ENCODE results near the gene PRODH.
"Not testable (repeated sequence)": the region's sequence is repeated elsewhere in the genome, so short reads cannot be mapped to it uniquely, and the experiment has no call there.

PRODH gene

DNA sequence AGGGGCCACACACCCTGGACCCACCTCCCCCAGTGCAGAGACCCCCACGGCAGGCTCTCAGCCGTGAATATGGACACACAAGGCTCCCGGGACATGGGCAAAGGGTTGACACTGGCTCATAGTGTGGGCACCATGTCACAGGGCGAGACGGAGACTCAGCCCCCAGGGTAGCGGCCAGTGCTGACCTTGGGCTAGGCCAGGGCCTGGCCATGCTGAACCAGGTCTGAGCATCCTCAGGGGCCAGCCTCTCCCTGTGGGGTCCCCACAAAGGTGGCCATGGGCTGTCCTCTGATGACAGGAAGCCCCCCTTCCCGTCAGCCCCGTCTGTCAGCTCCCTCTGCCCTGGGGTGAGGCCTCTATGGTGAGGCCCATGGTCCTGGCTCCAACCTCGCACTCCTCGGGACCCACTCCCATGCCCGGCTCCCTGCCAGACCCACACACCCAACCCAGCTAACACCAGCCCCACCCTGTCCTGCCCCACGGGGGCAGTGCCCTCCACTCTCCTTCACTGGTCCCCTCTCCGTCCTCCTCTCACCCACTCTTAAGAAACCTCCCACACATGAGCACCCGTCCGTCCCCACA, 19.0 kb upstream of the PRODH start:
- no peak for DNase-seq (ENCODE audit: low read depth in 2 of 2, low spot score in 1 of 2)

GRCh38 chr22:18954303-18954989, 18.4 kb upstream of the PRODH start:
- peak in 1 of 2 donors; percentile 23 for DNase-seq (ENCODE audit: low read depth in 2 of 2, low spot score in 1 of 2)

DNA sequence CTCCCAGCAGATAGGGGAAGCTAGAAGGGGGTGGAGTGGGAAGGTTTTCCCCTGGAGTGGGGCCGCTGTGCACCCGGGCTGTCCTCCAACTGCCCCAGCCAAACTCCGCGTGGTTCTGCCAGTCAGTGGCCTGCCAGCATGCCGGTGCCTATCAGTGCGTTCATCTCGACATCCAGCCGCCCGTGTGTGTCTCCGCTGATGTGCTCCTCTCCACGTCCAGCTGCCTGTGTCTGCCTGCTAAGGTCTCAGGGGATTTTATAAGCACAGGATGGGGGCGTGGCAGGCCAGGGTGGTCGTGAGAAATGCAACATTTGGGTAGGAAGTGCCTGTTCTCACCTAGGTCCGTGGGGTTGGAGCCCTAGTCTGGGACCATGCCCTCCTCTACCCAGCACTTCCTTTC, 17.0 kb upstream of the PRODH start:
- not testable (repeated sequence) for DNase-seq (ENCODE audit: low read depth in 2 of 2, low spot score in 1 of 2)

DNA sequence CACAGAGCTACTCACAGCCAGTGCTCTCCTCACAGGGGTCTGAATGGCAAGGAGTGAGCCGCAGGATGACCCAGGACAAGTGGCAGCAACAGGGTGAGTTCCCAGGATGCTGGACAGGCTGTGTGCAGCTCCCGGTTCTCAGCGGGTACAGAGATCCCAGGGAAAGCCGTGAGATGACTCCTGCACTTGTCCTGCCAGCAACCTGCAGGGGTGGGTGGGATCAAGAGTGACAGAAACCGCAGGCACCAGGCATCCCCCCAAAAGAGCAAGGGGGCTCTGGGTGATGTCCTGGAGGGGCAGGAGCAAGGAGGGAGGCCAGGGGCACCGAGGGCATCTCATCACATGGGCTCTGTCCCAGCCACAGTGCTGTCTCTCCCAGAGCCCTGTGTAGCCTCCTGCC, 15.9 kb upstream of the PRODH start:
- DNase-seq (ENCODE audit: low read depth in 2 of 2, low spot score in 1 of 2) = no peak

DNA sequence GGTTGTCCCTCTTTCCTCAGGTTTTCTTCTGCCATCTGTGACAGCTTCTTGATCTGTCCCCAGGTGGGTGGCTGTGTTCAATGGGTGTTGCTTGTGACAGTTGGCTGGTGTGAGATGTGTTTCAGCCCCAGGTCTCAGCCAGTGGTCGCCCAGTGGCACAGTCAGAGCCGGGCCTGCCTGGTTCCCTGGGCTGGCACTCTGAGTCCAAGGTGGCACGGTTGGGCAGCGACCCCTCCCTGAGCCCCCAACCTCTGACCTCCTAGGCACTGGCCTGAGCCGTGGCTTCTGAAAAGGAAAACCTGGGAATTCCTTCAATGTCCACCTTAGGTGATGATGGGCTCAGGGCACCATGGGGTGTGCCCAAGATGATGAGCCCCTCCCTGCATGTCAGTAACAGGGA, 14.0 kb upstream of the PRODH start:
- no peak for DNase-seq (ENCODE audit: low read depth in 2 of 2, low spot score in 1 of 2)

- no peak for DNase-seq (ENCODE audit: low read depth in 2 of 2, low spot score in 1 of 2)
Measured at GRCh38 chr22:18947905-18948304, 11.8 kb upstream of the PRODH start.

GRCh38 chr22:18947105-18947504, 11.0 kb upstream of the PRODH start:
- DNase-seq (ENCODE audit: low read depth in 2 of 2, low spot score in 1 of 2) = not testable (repeated sequence)

DNA sequence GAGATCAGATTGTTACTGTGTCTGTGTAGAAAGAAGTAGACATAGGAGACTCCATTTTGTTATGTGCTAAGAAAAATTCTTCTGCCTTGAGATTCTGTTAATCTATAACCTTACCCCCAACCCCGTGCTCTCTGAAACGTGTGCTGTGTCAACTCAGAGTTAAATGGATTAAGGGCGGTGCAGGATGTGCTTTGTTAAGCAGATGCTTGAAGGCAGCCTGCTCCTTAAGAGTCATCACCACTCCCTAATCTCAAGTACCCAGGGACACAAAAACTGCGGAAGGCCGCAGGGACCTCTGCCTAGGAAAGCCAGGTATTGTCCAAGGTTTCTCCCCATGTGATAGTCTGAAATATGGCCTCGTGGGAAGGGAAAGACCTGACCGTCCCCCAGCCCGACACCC, 2.6 kb upstream of the PRODH start:
- DNase-seq (ENCODE audit: low read depth in 2 of 2, low spot score in 1 of 2) = not testable (repeated sequence)

DNA sequence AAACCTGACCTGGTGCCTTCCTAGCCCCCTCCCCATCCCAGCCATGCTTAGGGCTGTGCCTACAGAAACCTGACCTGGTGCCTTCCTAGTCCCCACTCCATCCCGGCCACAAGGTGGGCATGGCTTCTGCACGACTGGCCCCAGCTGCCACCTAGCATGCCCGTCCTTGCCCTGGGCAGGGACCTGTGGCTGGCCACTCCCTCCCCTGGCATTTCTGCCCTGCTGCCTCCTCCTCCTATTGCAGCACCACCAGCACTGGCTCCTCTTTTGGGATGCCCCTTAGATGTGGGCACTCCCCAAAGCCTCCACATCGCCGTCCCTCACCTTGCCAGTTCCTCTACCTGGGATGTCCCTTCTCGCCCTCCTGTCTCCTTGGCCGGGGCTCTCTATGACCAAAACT, 1.4 kb downstream of the PRODH start:
- not testable (repeated sequence) for DNase-seq (ENCODE audit: low read depth in 2 of 2, low spot score in 1 of 2)

DNA sequence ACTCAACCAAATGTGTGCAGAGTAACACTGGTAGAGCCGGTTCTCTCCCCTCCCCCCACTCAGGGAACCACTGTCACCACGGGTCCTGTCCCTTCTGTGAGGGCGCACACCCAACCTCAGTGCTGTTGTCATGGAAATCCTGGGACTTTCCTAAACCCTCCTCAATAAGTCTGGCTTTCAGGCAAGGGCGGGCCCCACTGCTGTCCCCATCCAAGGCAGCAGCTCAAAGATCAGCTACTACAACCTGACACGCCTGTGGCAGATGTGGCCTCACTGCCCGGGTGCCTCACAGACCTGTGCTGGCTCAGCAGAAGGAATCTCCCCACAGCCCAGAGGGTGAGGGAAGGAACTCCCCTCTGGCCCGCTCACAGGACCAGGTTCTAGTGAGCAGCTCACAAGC, 2.2 kb downstream of the PRODH start:
- DNase-seq (ENCODE audit: low read depth in 2 of 2, low spot score in 1 of 2) = no peak

DNA sequence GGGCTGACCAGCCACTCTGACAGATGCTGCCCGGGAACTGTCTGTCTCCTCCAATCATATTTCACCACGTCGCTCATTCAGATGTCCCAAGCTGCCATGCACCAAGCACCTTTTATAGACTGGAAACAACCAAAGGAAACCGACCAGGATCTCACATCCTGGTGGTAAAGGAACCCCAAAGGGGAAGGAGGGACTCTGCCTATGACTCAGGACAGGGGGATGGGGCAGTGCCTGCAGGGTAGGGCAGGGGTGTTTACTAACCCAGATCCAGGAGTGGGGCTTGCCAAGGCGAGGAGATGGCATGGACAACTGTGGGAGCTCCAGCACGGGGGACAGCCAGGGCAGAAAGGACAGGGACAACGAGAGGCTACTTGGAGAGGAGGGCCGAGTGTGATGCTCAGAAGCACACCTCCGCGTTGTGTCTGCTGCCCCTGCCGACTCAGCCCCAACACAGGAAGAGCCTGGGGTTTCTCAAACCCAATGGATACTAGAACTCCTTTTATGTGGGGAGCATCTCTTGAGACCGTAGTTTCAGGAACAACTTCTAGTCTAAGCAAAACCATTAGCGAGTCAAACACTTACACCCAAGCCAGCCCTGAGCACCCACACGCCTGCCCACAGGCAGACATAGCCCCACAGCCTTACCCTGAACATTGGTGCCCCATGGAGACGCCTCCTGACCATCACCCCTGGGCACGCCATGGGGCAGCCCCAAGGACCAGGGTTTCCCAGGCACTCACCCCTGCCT, 4.0 kb downstream of the PRODH start:
- no peak for DNase-seq (ENCODE audit: low read depth in 2 of 2, low spot score in 1 of 2)

DNA sequence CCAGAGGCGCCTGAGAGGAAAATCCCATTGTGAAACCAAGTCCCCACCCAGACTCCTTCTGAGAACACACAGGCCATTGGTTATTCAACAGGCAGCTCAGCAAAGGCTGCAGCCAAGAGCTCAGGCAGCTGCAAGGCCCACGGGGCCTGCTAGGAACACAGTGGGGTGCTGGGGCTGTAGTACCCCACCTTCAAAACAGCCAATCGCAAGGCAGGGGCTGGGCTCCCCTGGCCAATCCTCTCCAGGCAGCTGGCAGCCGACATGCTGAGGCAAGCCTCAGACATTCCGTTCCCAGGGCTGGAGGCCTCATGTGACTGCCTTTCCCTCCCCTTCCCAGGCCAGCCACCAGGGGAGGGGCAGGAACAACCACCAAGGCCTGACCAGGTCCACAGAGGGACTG, 6.6 kb downstream of the PRODH start:
- no peak for DNase-seq (ENCODE audit: low read depth in 2 of 2, low spot score in 1 of 2)

DNA sequence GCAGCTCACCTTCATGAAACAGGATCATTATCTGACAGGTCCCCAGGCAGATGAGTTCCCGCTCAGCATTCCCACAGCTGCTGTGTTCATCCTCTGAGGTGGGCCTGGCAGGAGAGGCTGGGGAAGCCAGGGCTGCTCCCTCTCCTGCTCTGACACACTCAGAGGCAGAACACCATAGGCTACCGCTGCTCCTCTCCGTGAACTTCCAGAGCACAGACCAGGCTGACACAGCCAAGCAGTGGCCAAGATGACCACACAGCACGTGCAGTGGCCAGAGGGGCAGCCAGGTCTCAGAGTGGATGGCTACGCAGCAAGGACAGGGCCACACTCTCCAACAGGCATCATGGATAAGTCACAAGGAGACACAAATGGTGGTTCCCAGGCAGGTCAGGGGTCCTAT, 8.5 kb downstream of the PRODH start:
- DNase-seq (ENCODE audit: low read depth in 2 of 2, low spot score in 1 of 2) = no peak

DNA sequence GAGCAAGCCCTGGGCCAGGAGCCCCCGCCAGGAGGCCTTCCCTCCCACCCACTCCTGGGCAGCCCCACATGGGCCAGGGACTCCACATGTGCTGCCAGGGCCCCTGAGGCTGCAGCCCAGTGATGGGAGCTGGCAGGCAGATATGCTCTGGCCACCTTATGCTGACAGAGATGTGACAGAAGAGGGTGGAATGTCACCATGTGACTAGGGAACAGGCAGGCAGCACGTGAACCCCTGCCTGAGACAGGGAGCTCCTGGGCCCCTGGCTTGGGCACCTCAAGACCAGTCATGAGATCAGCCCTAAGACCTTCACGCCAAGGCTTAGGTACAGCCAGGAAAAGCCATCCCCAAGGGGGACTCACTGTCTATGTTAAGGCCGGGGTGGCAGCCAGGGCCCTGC, 9.1 kb downstream of the PRODH start:
- DNase-seq (ENCODE audit: low read depth in 2 of 2, low spot score in 1 of 2) = no peak

DNA sequence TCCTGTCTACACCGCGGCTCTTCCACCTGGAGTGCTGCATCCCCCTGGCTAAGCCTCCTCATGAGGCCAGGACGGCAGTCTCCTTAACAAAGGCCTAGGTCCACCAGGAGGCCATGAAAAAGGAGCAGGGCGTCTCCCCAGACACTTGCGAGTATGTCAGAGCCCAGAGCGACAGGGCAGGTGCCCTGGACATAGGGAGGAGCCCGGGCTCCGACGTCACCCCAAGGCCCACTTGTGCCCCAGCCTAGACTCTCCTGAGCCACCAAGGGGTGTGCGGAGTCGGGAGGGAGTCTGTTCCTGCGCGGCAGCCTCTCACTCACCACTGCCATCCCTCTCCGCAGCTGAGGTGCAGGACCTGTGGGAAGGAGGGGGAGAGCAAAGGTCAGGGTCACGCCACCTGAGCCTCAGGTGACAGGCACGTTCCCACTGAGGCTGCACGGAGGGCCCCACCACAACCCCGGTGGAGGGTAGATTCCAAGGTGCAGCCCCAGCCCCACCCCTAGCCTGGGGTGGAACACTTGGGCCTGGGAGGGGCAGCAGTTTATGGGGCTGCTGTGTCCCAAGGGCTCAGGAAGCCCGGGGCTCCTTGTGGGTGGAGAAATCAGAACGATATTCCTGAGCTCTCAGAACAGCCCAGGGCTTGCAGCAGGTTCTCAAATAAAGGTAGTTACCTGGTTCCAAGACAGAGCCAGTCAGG, 10.6 kb downstream of the PRODH start:
- DNase-seq (ENCODE audit: low read depth in 2 of 2, low spot score in 1 of 2) = no peak

DNA sequence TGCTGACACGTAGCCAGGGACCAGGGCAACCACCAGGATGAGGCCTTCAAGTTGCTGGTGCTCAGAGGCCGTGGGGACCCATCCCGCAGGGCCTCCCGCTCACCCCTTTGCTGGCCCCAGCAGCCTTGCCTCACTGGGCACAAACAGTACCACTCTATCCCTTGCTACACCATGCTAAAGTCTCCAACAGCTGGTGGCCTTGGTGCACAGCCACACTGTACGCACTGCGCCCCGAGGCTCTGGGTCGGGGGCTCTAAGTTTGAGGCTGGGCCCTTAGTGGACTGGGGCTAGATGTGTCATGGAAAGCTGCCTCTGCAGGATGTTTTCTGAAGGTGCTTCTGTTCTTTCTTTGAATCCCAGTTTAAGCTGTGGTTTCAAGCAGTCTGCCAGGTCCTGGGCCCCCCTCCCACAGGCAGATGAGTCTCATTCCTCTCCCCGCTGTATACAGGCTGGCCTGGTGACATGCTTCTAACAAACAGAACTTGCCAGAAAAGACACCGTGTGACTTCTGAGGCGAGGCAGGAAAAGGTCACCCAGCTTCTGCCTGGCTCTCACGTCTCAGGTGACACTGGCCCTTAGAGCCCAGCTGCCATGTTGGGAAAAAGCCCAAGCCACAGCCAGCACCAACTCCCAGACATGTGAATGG, 15.7 kb downstream of the PRODH start:
- DNase-seq (ENCODE audit: low read depth in 2 of 2, low spot score in 1 of 2) = not testable (repeated sequence)

GRCh38 chr22:18917818-18918217, 18.3 kb downstream of the PRODH start:
- not testable (repeated sequence) for DNase-seq (ENCODE audit: low read depth in 2 of 2, low spot score in 1 of 2)

DNA sequence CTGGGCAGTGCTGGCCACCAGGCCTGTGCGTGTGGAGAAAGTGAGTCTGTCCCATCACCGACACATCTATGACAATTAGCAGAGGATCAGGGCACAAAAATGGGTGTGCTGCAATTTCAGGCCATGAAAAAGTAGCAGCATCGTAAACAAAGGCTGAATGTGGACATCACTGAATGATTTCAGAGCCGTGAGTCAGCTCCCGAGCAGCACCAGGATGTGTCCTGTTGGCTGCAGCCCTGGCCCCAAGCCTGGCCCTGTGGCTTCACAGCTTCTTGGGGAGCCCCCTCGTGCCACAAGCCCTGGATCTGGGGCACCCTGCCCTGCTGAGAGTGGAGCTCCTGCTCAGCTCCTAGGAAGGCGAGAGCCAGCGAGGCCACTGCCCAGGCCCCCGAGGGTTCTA, 20.5 kb downstream of the PRODH start:
- DNase-seq (ENCODE audit: low read depth in 2 of 2, low spot score in 1 of 2) = not testable (repeated sequence)

DNA sequence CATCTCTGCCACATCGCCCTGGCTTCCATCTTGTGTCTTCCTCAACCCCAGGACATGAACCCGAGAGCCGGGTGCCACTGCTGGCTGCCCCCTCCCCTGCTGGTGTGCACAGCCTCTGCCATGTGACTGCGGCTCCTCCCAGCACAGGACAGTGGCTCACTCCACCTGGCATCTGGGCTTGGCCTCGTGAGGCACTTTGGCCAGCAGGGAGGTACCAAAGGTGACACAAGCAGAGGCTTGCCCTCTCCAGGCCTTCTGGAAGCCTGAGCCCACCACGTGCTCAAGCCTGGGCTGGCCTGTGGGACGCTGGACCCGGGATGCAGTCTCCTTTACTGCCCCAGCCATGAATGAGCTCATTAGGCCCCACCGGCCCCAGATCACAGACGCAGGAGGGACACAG, 21.5 kb downstream of the PRODH start:
- not testable (repeated sequence) for DNase-seq (ENCODE audit: low read depth in 2 of 2, low spot score in 1 of 2)

DNA sequence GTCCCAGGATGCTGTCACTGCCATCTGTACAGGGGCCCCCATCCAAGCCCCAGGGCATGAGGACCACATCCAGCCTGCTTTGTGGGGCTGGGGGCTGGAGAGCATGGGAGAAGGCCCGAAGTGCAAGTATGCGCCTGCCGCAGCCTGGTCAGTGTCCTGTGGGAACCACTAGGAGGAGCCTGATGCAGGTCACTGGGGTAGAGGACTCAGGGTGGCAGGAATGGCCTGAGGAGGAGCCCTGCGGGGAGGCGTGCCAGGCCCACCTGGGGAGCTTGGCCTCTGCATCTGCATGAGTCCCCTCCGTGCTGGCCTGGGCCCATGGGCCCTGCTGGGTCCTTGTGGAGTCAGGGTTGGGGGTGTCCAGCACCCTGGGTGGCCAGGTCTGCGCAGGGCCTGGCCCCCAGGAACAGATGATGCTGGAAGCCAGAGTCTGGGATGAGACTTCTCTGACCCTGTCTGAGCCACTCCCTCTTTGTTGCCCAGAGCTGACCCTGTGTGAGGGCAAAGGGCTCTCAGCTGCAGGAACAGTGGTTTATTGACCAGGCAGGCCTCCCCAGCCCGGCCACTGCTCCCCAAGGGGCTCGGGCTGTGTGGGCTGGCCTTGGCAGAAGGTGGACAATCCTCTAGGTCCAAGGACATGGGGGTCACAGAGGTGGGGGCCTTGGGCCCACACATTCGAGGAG, 23.7 kb downstream of the PRODH start:
- not testable (repeated sequence) for DNase-seq (ENCODE audit: low read depth in 2 of 2, low spot score in 1 of 2)

GRCh38 chr22:18911535-18911934, 24.6 kb downstream of the PRODH start:
- not testable (repeated sequence) for DNase-seq (ENCODE audit: low read depth in 2 of 2, low spot score in 1 of 2)
